GM18502 (cell line): ENCODE results near the gene IL3.
A peak's percentile ranks its signal among the peaks of the same experiment; 100 is the strongest.

ENCODE experiments used
- ATAC-seq: cut with Tn5 transposase; IDR thresholded peaks from one replicate; pipeline ENCODE4 v1.9.1; 2021; ENCODE audit warnings: mild to moderate bottlenecking; ENCODE audit not compliant: unreplicated experiment, poor library complexity

The IL3 gene

DNA sequence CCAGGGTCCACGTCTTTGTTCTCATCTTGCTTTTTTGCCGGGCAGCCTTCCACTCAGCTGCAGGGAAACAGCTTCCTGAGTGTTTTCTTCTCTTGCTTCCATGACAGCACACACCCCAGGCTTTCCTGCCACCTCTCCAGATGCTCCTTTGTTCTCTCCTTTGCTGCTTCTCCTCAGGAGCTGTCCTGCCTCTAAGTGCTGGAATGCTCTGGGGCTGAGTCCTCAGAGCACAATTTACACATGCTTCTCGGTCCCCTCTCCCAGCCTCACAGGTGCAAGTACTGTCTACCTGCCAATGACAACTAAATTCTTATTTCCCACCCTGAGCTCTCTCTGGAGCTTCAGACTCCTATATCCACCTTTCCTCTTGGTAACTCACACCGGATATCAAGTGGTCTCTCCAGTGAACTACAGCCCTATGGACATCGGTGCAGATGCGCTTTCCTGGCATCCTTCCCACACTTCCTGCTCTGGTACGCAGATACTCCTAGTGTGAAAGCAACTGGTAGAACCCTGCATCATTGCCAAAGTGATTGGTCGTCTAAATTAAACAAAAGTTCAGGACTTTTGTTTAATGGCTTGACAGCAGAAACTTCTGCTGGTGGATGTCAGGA is 35.6 kb upstream of the IL3 start:
- ATAC-seq: no peak

DNA sequence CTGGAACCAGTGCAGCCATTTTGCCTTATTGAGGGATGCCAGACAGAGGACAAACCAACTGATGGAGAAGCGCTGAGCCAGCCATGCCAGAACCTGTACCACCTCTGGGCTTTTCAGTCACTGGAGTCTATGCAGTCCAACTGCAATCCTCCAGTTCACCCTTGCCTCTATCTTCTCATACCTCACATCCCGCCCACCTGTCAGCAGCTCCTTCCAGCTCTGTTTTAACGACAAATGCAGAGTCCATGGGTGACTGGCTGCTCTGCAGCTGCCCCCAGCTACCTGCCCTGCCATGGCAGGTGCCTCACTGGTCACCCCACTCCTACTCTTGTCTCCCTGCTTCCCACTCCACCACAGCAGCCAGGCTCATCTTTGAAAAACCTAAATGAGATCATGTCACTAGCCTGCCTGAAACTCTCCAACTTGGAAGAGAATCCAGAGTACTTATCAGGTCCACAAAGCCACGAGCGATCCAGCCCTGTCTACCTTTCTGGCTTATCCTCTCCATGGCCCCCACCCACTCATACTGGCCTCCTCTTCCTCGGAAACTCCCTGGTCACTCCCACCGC is 35.0 kb upstream of the IL3 start:
- ATAC-seq: no peak

DNA sequence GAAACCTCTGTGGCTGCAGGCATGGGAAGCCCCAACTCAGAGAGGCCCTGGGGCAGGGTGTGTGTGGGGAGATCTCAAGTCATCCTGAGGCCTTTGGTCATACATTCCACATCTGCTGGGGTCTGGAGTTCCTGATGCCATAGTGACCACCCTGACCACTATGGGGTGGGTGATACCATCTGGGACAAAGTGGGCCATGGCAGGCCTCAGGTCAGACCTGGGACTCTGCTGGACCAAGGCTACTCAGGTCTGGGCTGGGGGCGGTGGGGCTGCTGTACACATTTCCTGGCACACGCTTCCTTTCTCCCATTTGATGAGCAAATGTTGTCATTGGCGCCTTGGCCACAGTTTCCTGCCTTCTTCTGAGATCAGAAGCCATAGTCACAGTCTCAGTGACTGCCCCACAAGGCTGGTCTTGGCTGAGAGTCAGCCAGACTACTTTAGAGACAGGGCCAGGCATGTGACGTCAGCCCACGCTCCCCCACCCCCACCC is 33.9 kb upstream of the IL3 start:
- ATAC-seq: no peak

DNA sequence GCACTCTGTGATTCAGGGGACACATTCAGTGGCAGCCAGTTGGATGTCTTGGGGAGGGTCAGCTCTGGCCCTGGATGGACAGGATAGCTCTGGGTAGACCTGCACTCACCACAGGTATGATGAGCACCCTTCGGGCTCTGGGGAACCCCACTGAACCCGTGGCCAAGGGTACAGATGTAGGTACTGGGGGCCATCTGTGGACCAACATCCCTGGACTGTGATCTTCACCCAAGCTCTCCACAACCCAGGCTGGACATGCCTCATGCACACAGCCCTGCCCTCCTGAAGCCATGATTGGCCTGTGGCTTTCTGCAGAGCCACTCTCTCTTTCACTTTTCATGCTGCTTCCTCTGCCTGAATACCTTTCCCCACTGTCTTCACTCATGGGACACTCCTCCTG is 33.4 kb upstream of the IL3 start:
- peak; percentile 68 for ATAC-seq

DNA sequence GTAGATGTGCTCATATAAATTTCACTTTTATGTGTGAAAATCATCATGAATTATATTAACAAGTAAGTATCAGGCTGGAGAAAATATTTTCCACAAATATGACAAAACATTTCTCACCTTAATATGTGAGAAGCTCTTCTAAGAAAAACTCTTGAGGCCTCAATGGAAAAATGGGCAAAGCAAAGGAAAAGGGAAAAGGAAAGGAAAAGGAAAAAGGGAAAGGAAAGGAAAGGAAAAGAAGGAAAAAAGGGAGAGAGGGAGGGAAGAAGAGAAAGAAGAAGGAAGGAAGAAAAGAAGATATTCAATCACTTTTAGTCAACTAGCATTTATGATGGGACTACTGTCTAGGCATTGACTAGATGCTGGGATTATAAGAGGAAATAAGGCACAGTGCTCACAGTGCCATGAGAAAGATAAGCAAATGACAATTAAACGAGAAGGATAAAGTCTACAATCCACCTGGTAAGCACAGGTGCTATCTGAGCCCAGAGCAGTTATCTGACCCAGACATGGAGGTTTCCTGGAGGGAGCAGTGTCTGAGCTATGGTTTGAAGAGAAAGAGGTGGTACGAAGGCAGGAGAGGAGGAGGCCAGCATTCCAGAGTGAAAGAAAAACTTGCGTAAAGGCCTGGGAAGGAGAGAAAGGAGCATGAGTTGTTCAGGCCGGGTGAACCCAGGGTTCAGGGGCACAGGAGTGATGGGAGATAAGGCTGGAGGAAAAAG is 30.7 kb upstream of the IL3 start:
- no peak for ATAC-seq

DNA sequence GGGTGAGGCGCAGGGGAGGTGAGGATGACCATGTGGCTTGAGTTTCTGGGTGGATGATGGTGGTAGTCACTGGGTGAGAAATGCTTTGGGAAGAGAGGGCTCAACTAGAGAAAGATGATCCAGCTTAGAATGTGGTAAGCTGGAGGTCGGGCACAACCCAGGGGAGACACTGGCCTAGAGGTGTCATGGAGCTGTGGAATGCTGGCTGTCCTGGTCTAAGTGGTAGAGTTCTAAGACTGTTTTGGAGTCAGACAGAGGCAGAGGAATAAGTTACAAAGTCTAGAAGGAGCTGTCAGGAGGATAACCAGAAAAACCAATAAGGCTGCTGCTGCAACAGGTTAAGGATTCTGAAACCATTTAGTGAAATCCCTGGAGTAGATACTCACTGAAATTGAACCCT is 29.8 kb upstream of the IL3 start:
- ATAC-seq: no peak

DNA sequence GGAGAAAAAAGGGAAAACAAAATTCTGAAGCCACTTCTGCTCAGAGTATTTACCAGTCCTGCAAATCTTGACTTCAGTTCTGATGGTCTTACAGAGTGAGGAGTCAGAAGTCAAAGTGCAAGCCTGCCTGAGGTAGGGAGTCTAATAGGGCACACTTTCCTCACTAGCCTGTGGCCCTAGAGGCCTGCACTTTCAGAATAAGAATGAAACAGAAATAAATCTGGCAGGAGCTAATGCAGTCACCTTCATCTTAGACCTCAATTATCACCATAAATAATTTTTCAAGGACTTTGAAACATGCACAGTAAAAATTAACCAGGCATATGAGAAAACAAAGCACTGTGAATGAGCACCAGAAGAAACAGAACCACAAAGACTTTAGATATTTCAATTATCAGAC is 28.3 kb upstream of the IL3 start:
- no peak for ATAC-seq

DNA sequence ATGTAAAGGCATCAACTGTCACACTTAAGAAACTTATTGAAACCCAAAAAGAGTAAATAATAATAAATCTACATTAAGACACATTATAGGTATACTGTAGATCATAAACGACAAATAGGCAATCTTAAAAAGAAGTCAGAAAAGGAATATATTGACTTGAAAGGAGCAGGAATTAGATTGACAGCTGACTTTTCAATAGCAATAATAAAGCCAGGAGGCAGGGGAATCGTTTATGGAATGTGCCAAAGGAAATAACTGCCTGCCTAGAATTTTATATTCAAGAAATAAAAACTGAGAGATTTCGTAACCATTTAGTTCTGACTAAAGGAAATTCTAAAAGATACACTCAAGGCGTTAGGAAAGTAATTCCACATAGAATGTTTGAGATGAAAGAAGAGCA is 27.3 kb upstream of the IL3 start:
- no peak for ATAC-seq

DNA sequence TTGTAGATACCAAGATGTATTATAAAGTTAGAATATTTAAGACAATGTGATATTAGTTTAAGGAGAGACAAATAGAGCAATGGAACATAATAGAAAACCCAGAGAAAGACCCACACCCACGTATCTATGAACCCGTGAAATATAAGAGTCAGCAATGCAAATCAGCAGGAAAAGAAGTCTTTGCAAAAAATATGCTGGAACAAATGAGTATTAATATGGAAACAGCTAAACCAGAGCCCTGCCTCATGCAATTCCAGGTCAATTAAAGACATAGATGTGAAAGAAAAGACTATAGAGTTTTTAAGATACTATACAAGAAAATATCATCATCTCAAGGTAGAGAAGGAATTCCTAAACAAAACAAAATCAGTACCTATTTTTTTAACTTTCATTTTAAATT is 23.1 kb upstream of the IL3 start:
- ATAC-seq: no peak

DNA sequence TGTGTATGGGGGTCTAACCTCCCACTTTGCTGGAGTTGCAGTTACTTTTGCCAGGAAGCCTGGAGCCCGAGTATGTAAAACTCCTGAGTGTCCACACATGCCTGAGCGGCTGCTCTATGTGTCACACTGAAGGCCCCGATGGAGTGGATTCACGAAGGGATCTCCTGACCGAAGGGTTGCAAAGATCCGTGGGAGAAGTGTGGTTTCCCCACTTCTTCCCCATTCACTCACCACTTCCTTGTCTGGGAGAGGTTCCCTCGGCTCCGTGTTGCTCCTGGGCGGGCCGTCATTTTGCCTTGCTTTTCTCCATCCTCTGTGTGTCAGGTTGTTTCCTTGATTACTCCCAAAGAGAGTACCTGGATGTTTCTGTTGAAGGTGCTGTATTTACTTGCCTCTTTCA is 16.2 kb upstream of the IL3 start:
- ATAC-seq: no peak

DNA sequence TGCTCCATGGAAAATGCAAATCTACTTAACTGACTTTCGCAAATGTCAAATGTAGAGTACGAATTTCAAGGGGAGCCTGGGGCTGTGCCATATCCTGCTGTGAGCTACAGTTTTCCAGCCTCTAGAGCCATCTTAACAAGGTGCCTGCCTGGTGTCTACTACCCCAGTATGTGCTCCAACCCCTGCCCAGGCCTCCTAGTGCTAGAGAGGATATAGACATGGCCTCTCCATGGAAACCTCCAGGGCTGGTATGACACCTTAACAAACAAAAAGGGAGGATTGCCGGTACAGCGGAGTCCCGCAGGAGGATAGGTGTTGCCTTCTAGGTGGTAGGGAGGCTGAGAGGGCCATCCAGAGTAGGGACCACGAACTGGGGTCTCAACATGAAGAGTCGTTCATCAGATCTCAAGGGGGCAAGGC is 13.6 kb upstream of the IL3 start:
- no peak for ATAC-seq

DNA sequence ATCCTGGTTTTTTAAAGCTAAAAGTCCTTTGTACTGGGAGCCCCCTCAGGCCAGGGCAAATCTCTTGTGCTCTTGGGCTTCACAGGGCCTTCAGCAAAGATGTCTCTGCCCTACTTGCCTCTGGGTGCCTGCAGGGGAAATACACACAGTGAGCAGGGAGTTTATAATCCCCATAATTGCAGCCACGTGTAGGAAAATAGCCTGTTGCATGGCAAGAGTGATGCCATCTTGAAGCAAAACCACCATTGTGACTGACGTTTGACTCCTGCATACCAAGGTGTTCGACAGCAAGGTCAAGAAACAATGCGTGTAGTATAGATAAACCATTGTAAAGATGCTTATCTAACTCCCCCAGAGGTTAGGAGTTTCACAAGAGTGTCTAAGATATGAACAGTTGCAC is 11.4 kb upstream of the IL3 start:
- no peak for ATAC-seq

DNA sequence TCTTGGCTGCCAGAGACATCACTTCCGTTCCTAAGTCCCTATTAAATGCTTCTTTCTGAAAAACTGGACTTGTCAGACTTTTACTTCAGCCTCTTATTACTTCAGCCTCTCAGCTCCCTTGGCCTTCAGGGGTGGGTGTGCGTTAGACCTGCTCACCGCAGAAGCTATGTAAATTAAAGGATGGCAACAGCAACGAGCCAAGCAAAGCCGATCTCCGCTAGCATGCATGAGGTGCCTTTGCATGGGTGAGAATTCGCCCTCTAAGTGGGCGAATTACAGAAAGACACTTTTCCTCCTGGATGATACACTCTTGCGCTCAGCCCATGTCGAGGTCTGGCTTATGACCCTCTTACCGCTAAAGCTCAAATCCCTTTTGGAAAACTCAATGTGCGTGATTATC is 10.9 kb upstream of the IL3 start:
- ATAC-seq: no peak

DNA sequence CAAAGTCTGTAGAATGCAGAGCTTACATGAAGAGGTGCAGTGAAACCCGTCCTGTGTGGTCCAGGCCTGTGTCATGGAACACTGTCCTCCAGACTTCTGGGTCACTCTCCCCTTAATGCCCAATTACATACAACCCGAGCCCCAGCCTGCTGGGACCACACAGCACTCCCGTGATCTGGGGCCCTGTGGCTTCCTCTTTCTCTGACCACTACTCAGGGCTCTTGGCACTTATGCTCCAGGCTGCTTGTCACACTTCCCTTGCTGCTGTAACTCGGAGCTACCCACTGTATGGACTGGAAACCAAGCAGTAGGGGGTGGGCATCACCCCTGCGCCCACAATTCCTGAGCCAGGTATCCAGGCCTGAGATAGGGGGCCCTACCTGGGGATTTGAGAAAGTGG is 10.3 kb upstream of the IL3 start:
- no peak for ATAC-seq

DNA sequence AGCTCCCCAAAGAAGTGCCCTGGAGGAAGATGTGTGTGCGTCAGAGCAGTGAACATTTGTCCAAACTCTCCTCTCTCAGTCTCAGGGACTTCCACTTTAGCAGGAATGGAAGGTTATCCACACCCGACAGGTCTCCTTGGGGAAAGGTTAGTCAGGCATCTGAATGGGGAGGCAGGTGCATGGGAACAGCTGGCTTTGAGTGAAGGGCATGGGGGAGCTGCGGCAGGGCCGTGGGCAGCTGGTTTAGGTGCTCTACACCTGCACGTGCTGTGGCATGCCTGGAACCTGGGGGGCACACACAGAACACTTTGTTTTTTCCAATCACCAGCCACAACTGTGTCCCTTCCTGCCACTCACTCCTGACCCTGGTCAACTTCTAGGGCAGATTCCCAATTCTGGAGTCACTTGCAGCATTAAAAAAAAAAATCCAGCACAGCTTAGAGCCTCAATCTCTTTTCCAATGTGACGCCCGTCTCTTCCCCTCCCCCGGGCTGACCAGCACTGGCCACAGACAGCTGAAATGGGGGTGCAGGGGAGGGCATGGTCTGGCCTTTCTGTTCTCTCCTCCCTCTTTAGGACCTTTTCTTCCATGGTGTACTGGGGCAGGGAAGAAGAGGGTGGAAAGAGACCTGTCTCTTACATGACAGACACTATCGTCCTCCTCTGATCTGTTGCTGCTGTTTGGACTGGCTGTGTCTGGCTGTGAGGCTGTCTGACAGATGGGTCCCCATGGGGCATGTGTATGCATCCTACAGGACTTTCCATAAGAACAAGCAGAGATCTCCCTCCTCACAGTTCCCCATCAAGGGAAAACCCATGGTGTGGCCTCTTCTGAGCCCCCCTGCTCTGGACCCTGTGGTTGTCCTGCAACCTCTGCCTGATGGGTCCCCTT is 9.5 kb upstream of the IL3 start:
- ATAC-seq: no peak

DNA sequence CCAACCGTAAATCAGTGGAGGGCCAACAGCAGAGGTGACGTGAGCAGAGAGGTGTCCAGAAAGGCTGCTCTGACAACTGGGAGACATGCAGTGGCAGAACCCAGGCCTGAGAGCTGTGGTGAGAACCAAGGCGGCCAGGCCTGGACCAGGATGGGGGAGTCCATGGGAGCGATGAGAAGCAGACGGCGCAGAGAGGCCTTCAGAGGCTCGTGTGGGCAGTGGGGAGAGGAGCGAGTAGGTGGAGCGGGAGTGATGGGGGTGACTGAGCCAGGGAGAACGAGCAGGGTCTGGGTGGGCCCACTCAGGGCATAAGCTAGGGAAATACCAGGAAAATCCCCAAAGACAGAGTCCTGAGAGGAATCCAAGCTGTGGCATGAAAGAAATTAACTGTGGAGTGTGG is 7.9 kb upstream of the IL3 start:
- no peak for ATAC-seq

DNA sequence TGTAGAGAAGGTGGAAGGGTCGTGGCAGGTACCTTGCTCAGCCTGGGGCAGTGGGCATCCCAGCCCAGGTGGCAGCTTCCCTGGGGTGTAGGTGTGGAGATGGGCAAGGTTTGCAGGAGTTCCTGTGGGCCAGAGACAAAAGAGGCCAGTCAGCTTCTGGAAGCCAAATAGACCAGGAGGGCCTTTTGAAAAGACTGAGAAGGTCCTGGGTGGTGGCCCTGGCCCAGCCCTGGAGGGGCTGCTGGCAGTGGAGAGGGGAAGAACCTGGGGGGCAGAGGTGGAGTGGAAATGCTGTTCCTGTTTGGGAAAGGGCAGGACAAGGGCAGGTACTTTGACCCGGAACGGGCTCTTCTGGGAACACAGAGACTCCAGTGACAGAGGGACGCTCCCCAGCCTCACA is 7.0 kb upstream of the IL3 start:
- ATAC-seq: no peak

DNA sequence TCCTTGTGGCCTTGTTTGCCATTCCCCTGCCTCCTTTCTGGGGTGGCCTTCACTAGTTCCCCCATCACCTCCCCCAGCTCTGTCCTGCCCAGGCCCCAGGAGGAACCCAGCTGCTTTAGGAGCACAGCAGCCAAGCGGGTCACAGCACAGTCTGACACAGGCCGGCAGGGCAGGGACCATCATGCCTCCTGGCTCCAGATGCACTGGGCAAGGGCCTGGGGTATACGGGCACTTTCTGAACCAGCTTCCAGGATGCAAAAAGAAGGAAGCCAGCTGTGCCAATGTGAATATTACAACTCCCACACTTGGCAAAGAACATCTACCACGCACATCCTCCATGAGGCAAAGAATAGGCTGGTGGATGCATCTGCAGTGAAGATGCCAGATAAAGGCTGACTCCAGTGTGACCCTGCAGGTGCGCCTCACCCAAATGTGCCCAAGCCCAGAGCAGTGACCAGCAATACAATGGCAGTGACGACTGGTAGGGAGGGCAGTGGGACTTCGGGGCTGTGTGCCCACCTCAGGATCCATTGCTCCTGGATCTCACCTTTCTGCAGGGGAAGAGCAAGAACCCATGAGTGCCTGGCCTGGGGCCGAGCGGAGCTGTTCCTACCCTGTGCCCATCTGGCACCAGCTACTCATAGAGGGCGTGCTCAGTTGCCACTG is 6.3 kb upstream of the IL3 start:
- no peak for ATAC-seq

DNA sequence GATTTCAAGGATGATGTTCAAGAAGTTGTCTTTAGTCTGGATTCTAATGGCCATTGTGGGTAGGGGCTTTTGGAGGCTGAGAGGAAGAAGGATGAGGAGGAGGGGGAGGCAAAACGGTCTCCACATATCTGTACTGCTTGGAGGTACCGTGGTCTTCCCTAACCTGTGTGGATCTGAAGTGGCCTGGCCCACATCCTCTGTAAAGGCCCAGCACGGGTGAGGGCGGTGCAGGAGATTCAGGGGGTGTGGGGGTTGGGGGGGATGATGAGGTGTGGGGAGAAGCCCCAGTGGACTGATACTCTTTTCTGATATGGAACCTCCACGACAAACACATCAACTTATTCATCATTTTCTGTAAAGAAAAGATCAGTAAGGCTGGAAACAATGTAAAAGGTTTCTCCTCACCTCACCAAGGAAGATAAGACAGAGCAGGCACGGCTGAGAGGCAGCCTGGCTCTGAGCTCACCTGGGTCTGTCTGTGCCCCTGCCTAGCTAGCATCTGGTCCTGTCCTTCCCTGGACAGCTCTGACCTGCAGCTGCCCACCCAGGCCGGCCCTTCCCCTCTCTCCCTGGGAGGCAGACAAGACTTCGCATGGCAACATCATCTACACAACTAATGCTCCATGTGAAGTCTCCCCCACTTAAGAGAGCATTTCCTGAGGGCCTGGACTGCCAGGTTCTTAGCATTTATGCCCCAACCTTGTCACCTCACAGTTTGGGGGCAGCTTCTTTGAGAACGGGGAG is 5.6 kb upstream of the IL3 start:
- ATAC-seq: no peak

DNA sequence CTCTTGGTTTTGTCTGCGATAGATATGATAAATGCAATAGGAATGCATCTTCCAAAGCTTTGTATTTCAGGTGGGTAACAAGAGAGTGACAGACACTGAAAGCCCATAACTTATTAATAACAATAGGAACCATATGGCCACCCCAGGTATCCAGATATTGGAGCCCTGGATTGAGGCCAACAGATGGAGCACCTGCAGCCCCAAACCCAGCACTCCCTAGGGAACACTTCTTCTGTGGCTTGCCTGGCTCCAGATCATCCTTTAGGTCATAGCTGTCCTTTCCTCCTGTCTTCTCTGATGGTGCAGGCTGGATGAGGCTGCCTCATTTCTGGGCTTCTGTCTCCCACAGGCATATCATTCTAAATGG is 5.0 kb upstream of the IL3 start:
- no peak for ATAC-seq
